Stimulated activated CD8-positive, alpha-beta memory T cell treated with anti-CD3 and anti-CD28 coated beads, Interleukin-7, amount 100 ng/mL, for 1 hour (primary cell): ENCODE measurements around the gene ANKRD40.
"Not testable (repeated sequence)": the region's sequence is repeated elsewhere in the genome, so short reads cannot be mapped to it uniquely, and the experiment has no call there.

Experiments used
- DNase-seq, 2 donors: peaks; one replicate each; pipeline ENCODE4 v3.0.0-alpha.2; 2020; ENCODE audit warnings: low read depth in 2 of 2

ANKRD40 gene

DNA sequence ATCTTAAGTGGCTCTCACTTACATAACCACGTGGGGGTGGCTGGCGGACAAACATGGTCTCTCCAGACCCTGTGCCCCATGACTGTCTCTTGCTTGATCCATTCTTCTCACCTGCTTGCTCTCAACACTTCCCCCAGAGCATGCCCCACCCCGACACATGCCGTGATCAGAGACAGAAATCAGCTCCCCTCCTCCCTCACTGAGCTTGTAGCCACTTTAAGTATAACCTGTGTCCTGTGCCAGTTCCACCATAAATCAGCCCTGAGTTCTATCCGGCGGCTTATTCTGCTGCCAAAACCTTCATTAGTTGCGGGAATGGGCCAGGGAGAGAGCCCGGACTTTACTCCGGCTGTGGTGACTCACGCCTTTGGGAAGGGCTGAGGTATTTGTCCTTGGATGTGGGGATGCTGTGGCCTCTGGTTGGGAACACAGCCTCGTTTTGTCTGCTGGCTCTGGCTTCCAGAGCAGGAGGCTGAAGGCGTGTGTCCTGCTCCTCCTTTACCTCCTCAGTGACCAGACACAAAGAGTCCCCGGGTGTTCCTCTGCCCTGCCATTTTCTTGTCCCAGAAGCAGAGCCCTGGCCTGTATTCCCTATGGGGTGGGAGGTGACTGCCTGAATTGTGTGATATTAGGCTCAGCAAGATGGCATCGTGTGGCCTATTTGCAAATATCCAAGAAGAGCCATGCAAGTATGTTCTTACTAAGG, 21.1 kb downstream of the ANKRD40 start:
- no peak for DNase-seq

GRCh38 chr17:50685691-50686493, 21.8 kb downstream of the ANKRD40 start:
- DNase-seq: no peak

- DNase-seq: no peak
These were observed 22.4 kb downstream of the ANKRD40 start for GRCh38 chr17:50685334-50685665.

- no peak for DNase-seq
These were observed 22.9 kb downstream of the ANKRD40 start for GRCh38 chr17:50684612-50685333.

DNA sequence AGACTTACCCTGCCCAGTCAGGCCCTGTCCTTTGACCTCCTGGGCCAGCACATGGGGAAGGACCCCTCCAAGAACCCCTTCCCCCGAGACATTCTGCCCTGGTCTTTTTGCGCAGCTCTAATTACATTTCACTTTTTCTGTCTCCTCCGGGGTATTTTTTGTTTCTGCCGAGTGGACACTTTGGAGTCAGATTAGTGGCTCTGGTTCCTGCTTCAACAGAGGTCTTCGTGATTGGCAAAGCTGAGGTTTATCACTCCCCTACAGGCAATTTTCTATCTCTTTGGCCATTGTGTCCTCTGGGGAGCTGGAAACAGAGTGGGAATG, 23.5 kb downstream of the ANKRD40 start:
- no peak for DNase-seq

- no peak for DNase-seq
These were observed 24.1 kb downstream of the ANKRD40 start for GRCh38 chr17:50683434-50684287.

DNA sequence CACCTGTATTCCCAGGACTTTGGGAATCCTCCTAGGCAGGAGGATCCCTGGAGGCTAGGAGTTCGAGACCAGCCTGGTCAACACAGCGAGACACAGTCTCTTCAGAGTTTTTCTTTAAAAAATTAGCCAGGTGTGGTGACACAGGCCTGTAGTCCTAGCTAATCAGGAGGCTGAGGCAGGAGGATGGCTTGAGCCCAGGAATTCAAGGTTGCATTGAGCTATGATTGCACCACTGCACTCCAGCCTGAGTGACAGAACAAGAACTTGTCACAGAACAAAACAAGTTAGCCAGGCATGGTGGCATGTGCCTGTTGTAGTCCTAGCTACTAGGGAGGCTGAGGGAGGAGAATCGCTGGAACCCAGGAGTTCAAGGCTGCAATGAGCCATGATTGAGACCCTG, 24.8 kb downstream of the ANKRD40 start:
- DNase-seq: no peak

GRCh38 chr17:50682441-50682840, 25.3 kb downstream of the ANKRD40 start:
- no peak for DNase-seq

DNA sequence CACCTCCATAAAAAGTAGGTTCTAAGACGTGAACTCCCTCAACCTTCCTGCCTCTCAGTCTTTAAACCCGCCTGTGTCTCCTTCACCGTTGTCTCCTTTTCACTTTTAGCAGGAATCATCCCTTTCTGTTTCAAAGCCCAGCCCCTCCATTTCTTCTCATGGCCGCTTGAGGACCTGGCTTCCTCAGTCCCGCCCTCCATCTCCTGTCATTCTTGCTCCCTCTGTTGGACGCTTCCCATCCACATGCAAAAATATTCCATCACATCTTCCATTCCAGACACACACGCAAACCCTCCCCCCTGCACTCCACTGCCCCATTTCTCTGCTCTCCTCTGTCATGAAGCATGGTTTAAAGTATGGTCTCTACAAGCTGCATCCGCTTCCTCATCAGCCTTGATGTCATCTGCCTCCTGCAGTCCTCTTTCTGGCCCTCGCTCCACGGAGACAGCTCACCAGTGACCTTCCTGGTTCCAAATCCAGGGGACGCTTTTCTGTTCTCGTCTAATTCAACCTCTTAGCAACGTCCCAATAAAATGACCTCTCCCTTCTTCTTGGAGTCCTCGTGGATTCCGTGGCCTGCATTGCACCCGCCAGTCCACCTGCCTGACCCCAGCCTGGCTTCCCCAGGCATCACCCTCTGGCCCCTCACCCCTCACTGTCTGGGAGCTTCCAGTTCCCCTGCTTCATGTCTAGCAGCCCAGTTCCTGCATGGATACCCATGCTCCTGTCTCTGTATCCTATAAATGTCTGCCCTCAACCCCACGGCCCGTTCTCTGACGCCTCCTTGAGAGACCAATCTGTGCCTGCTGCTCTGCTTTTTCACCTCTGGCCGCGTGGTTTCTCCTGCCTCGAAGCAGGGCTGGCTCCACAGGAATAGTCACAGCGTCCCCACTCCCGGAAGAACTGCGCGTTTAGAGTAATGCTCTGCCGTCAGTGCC, 26.2 kb downstream of the ANKRD40 start:
- no peak for DNase-seq

GRCh38 chr17:50680543-50681262, 27.0 kb downstream of the ANKRD40 start:
- DNase-seq: not testable (repeated sequence)

GRCh38 chr17:50680126-50680525, 27.6 kb downstream of the ANKRD40 start:
- DNase-seq: no peak

GRCh38 chr17:50679008-50679544, 28.6 kb downstream of the ANKRD40 start:
- no peak for DNase-seq

GRCh38 chr17:50677851-50678375, 29.8 kb downstream of the ANKRD40 start:
- no peak for DNase-seq

- no peak for DNase-seq
These were observed 31.4 kb downstream of the ANKRD40 start for GRCh38 chr17:50676065-50676975.

GRCh38 chr17:50675627-50676026, 32.1 kb downstream of the ANKRD40 start:
- DNase-seq: no peak

DNA sequence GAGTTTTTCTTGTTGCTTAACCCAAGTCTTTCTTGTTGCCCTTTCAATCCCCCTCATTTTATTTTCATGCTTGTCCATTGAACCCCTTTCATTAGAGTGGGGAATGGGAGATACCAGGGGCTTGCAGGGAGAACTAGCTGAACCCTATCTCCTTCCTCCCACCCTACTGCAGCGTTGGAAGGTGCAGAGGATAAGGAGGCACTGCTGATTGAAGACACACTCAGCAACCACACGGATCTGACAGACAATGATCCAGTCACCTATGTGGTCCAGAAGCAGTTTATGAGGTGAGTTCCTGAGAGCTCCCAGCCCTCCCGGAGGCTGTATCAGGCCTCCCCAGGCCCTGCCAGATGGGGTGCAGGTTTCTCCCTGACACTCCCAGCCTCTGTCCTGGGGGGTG, 32.5 kb downstream of the ANKRD40 start:
- DNase-seq: no peak

DNA sequence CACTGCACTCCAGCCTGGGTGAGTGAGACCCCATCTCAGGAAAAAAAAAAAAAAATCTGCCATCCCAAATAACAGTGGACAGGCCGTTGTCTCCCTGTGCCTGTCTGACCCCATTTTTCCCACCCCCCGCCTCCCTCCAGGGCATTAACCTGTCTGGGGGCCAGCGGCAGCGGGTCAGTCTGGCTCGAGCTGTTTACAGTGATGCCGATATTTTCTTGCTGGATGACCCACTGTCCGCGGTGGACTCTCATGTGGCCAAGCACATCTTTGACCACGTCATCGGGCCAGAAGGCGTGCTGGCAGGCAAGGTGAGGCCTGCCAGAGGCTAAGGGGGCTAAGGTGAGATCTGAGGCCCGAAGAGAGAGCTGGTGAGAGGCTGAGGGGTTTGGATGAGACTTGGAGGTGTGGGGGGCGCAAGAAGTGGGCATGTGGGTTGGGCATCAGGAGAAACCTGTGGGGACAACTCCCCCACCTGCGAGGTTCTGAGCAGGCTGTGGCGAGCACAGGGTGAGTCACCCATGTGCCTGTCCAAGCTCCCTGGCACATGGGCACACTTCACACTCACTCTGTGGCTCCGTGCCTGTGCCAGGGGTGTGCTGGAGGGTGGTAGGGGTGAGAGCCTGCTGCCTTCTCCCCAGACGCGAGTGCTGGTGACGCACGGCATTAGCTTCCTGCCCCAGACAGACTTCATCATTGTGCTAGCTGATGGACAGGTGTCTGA, 34.7 kb downstream of the ANKRD40 start:
- DNase-seq: no peak

DNA sequence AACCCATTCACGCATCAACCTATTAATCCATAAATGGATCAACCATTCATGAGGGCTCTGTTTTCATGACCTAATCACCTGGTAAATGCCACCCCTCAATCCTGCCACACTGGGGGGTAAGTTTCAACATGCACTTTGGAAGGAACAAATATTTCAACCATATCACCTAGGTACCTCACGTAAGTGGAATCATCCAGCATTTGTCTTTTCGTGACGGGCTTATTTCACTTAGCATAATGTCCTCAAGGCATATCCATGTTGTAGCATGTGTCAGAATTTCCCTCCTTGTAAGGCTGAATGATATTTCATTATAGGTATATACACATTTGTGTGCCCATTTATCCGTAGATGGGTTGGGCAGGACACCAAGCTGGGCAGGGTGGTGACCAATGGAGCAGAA, 35.6 kb downstream of the ANKRD40 start:
- no peak for DNase-seq
